Hematopoietic multipotent progenitor cell treated with erythropoietin and hydrocortisone succinate and interleukin-3 and kit ligand, for 15 days (in vitro differentiated cells): ENCODE data around the gene CAPG.
"Not testable (repeated sequence)": the region's sequence is repeated elsewhere in the genome, so short reads cannot be mapped to it uniquely, and the experiment has no call there.

ENCODE experiments used
- DNase-seq: peaks from one replicate; pipeline ENCODE4 v3.0.0-alpha.2; 2015; ENCODE audit warnings: low spot score

The CAPG gene

GRCh38 chr2:85409845-85410583 lies at the start of gene CAPG:
Gene CAPG, minus strand, starts transcription at chr2:85410366. Its CDS starts 8,221 bp downstream, at chr2:85402145.
- DNase-seq: peak; percentile 25

DNA sequence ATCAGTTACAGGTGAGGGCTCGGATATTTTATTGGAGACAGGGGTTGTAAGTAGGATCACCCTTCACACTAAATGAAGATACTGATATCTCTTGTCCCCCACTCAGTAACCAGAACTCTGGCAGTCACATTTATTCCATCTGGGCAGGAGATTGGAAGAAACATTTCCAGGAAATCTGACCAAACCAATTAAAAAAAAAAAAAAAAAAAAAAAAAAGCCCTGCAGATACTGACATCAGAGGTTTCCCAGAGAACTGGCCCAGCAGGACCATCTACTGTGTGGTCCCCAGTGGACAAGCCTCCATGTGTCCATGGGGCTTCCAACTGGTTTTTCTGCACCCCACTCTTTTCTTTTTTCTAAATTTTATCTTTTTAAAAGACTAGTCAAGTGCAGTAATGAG lies 49.6 kb upstream of the CAPG start:
- no peak for DNase-seq

DNA sequence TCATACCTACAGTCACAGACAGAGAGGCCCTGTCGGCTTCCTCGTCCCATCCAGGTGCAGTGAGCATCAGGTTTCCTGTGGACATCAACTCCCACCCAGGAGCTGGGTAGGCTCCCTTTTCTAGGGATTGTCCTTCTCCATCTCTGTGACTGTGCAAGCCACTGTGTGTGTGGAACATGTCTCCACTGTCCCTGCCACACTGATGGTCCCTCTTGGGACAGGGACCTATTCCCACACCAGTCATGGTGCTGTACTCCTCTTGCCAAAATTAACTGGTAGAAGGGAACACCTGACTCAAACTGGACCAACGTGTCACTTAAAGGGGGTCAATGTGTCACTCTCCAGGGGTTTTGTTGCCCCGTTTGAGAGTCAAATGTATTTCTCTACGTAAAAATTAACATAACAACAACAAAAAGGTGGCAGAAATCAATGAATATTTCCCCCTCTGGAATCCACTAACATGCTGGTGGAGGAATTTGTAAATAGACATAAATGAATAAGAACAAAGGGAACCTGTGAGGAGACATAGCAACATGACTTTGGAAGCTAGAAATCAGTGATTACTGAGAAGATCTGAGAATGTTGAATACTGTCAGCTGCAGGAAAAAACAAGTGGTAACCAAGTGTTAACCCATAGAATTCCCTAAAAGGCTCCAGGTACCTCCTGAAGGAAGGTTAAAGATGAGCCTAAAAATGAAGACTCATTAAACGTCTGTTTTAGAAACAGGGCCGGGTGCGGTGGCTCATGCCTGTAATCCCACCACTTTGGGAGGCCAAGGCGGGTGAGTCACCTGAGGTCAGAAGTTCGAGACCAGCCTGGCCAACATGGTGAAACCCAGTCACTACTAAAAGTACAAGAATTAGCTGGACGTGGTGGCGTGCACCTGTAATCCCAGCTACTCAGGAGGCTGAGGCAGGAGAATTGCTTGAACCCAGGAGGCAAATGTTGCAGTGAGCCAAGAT lies 48.7 kb upstream of the CAPG start:
- DNase-seq: no peak

GRCh38 chr2:85457877-85458316 lies 47.7 kb upstream of the CAPG start:
- DNase-seq: no peak

GRCh38 chr2:85457043-85457442 lies 46.9 kb upstream of the CAPG start:
- DNase-seq: no peak

DNA sequence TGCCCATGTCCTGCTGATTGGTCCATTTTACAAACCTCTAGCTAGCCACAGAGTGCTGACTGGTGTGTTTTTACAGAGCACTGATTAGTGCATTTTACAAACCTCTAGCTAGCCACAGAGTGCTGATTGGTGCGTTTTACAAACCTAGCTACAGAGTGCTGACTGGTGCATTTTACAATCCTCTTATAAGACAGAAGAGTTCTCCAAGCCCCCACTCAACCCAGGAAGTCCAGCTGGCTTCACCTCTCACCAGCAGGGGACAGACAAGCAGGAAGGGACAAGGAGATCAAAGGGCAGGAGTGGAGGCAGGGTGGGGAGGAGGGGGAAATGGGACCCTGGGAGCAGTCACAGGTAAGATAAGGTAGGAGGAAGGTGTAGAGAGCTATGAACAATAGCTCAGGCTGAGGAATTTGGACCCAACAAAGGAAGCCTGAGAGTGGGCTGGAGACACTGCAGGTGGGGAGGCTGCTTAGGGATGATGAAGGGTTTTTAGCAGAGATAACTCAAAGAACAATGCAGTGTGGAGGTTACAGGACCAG lies 45.5 kb upstream of the CAPG start:
- no peak for DNase-seq

- DNase-seq: no peak
These were observed 43.4 kb upstream of the CAPG start for GRCh38 chr2:85453571-85453970.

DNA sequence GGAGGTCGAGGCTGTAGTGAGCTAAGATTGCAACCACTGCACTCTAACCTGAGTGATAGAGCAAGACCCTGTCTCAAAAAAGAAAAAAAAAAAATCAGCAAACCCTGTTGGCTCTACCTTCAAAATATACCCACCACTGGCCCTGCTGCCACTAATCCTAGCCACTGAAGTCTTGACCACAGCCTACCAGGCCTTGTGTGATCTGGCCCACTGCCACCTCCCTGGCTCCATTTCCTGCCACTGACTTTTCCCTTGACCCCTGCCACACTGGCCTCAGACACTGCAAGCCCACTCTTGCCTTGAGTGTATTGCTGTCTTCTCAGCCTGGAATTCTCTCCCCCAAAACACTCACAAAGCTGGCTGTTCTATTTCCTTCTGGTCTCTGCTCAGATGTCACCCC lies 42.1 kb upstream of the CAPG start:
- DNase-seq: no peak

- DNase-seq: no peak
These were observed 39.0 kb upstream of the CAPG start for GRCh38 chr2:85449214-85449588.

- no peak for DNase-seq
These were observed 38.5 kb upstream of the CAPG start for GRCh38 chr2:85448461-85449213.

- DNase-seq: no peak
These were observed 37.0 kb upstream of the CAPG start for GRCh38 chr2:85447222-85447585.

GRCh38 chr2:85446296-85447221 lies 36.4 kb upstream of the CAPG start:
- DNase-seq: no peak

DNA sequence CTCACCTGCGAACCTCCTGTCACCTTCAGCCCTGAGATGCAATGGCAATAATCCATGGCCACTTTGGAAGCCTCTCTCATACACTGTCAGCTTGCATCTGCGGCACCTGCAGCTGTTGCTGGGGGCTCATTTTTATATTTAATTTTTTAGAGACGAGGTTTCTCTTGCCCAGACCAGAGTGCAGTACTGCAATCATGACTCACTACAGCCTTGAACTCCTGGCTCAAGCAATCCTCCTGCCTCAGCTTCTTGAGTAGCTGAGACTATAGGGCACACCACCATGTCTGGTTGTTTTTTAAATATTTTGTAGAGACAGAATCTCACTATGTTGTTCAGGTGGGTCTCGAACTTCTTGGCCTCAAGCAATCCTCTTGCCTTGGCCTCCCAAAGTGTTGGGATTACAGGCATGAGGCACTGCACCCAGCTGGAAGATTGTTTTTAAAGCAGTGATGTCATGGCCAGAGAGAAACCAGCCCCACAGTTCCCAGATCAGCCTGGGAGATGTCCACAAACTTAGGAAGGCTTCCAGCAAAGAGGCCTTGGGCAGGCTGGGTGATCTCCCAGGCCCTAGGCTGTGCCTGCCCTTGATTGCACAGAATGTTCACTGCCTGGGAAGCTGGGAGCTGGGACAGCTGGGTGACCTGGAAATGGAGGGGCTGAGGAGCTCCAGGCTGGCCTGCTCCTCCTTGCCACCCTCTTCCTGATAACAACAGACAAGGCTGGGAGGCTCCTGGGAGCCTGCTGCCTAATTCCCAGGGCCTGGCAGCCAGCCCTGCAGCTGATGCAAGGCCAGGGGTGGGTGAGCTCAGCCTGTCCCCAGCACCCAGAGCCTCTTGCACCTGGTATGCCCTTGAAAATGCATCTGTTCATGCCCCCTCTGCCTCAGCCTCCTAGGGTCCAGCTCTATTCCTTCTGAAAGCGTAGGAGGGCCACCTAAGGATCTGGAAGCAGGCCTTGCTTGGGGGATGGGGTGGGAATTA lies 35.4 kb upstream of the CAPG start:
- no peak for DNase-seq

- DNase-seq: no peak
These were observed 34.5 kb upstream of the CAPG start for GRCh38 chr2:85444629-85445172.

DNA sequence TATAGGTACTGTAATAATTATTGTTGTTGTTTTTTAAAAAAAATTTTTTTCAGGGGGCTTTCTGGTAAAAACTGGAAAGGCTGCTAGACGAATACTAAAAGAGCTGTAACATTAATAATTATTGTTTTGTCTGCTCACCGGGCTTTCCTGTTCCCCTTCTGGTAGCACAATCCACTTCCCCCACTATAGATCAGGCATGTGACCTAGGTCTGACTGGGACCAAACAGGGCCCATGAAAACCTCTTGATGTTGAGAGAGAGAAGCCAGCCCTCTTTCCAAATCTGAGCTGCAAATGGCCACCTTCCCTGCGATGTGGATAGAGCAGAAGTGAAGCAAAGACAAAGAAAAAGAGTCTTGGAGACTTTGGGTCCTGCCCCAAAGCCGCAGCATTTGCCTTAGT lies 31.7 kb upstream of the CAPG start:
- DNase-seq: no peak

GRCh38 chr2:85440729-85441128 lies 30.6 kb upstream of the CAPG start:
- DNase-seq: no peak

DNA sequence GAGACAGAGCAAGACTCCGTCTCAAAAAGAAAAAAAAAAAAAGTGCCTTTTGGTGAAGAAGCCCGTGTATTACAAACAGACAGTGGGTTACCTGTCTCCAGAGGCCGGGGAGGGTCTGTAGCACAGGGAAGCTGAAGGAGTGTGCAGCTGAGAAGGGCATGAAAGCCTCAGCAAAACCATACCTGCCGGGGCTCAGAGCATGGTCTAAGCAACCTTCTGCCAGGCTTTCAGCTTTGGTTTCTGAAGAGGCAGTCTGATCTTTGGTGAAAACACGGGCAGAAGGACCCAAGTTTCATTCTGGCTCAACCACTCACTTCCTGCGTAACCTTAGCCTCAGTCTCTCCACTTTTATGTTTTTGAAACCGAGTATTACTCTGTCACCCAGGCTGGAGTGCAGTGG lies 29.8 kb upstream of the CAPG start:
- DNase-seq: no peak

GRCh38 chr2:85439569-85439968 lies 29.4 kb upstream of the CAPG start:
- DNase-seq: not testable (repeated sequence)

DNA sequence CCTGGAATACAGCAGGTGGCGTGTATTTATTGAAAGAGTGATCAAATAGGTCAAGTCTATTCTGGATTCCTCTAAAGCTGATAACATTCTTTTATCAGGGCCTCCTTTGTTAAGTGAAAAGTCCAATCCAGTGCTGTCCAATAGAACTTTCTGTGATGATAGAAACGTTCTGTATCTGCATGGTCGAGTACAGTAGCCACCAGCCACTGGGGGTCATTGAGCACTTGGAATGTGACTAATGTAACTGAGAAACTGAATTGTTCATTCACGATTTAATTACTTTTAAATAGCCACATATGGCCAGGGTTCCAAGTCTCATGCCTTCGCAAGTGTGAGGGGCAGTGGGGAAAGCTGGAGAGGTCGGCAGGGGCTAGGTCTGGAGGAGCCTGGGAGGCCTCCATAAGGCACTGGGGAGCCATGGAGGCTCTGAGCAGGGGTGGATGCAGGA lies 28.9 kb upstream of the CAPG start:
- DNase-seq: no peak
